ENCODE data around the gene KIFBP.
"Not testable (repeated sequence)": the region's sequence is repeated elsewhere in the genome, so short reads cannot be mapped to it uniquely, and the experiment has no call there.

Gene KIFBP

GRCh38 chr10:68988530-68989316, at the start of gene KIFBP:
TSS of gene KIFBP (plus strand) at chr10:68988803. CDS start at chr10:68988833, 30 bp downstream.
- peak; percentile 89 for DNase-seq

- no peak for DNase-seq
Observed at GRCh38 chr10:68938884-68939283, 49.7 kb upstream of the KIFBP start.

GRCh38 chr10:68940917-68941316, 47.7 kb upstream of the KIFBP start:
- DNase-seq: not testable (repeated sequence)

GRCh38 chr10:68950598-68950997, 38.0 kb upstream of the KIFBP start:
- no peak for DNase-seq

GRCh38 chr10:68954904-68955303, 33.7 kb upstream of the KIFBP start:
- DNase-seq: no peak

- no peak for DNase-seq
Observed at GRCh38 chr10:68955355-68955831, 33.2 kb upstream of the KIFBP start.

GRCh38 chr10:68955832-68956532, 32.6 kb upstream of the KIFBP start, which contains the start of gene DDX21:
TSS of gene DDX21 (plus strand) at chr10:68956170. CDS start at chr10:68956226, 56 bp downstream.
- DNase-seq: peak; percentile 88

GRCh38 chr10:68957284-68957615, 31.4 kb upstream of the KIFBP start:
- no peak for DNase-seq

GRCh38 chr10:68957654-68958053, 30.9 kb upstream of the KIFBP start:
- no peak for DNase-seq

- no peak for DNase-seq
Observed at GRCh38 chr10:68959695-68960527, 28.7 kb upstream of the KIFBP start.

- no peak for DNase-seq
Observed at GRCh38 chr10:68963151-68963550, 25.5 kb upstream of the KIFBP start.

- DNase-seq: no peak
Observed at GRCh38 chr10:68973975-68974374, 14.6 kb upstream of the KIFBP start.

GRCh38 chr10:68975936-68976473, 12.6 kb upstream of the KIFBP start:
- DNase-seq: not testable (repeated sequence)

GRCh38 chr10:68979738-68980137, 8.9 kb upstream of the KIFBP start:
- DNase-seq: not testable (repeated sequence)

- no peak for DNase-seq
Observed at GRCh38 chr10:68981074-68981473, 7.5 kb upstream of the KIFBP start.

- DNase-seq: no peak
Observed at GRCh38 chr10:68982389-68982788, 6.2 kb upstream of the KIFBP start.

GRCh38 chr10:68987611-68988010, 992 bp upstream of the KIFBP start:
- no peak for DNase-seq

GRCh38 chr10:68989317-68989990, 851 bp downstream of the KIFBP start:
- DNase-seq: no peak

GRCh38 chr10:68992636-68993440, 4.2 kb downstream of the KIFBP start:
- DNase-seq: no peak

- DNase-seq: no peak
Observed at GRCh38 chr10:68997211-68997610, 8.6 kb downstream of the KIFBP start.

GRCh38 chr10:69004821-69005220, 16.2 kb downstream of the KIFBP start:
- DNase-seq: peak; percentile 15

Measured in NCI-H1694 treated with DMSO at 0.1 percent for 48 hours (cell line).